Hepatocyte (in vitro differentiated cells): Measurements from ENCODE around the gene CD99L2. TPM values are rescaled to one million over a fixed set of nuclear protein-coding genes. Genes with fewer than 3 reads are reported as not detected.

Experiments used
- DNase-seq: peaks from one replicate; pipeline ENCODE4 v3.0.0-alpha.2; 2016; ENCODE audit warnings: low spot score
- H2AFZ ChIP-seq: fragments of 200-600 bp; sonication (generic); 2 replicates; pipeline ENCODE4 v1.6.0; 2016; ENCODE audit warnings: antibody characterized with exemption, mild to moderate bottlenecking
- H3K27ac ChIP-seq: fragments of 200-600 bp; sonication (generic); 2 replicates; pipeline ENCODE4 v1.5.1; 2016; ENCODE audit warnings: mild to moderate bottlenecking
- H3K27me3 ChIP-seq: fragments of 200-600 bp; sonication (generic); 2 replicates; pipeline ENCODE4 v1.6.1; 2016
- H3K36me3 ChIP-seq: fragments of 200-600 bp; sonication (generic); replicated peaks from 2 replicates; pipeline ENCODE4 v1.5.1; 2016; ENCODE audit warnings: low read depth; ENCODE audit not compliant: insufficient read depth
- H3K4me1 ChIP-seq: fragments of 200-600 bp; sonication (generic); 2 replicates; pipeline ENCODE4 v1.5.1; 2016; ENCODE audit warnings: mild to moderate bottlenecking, moderate library complexity; ENCODE audit not compliant: insufficient read depth
- H3K4me2 ChIP-seq: fragments of 200-600 bp; sonication (generic); 2 replicates; pipeline ENCODE4 v1.6.0; 2016
- H3K4me3 ChIP-seq: fragments of 200-600 bp; sonication (generic); 2 replicates; pipeline ENCODE4 v1.5.1; 2016; ENCODE audit warnings: mild to moderate bottlenecking
- H3K79me2 ChIP-seq: fragments of 200-600 bp; sonication (generic); 2 replicates; pipeline ENCODE4 v1.6.0; 2017; ENCODE audit warnings: mild to moderate bottlenecking
- H3K9me2 ChIP-seq: fragments of 200-600 bp; sonication (generic); replicated peaks from 2 replicates; pipeline ENCODE4 v1.6.0; 2017; ENCODE audit warnings: mild to moderate bottlenecking; ENCODE audit not compliant: insufficient read depth
- H3K9me3 ChIP-seq: fragments of 200-600 bp; sonication (generic); 2 replicates; pipeline ENCODE4 v1.5.1; 2016; ENCODE audit warnings: low read depth, mild to moderate bottlenecking
- H4K20me1 ChIP-seq: fragments of 200-600 bp; sonication (generic); 2 replicates; pipeline ENCODE4 v1.6.0; 2016; ENCODE audit warnings: mild to moderate bottlenecking; ENCODE audit not compliant: insufficient read depth, poor library complexity, severe bottlenecking
- CTCF ChIP-seq: fragments of 200-600 bp; sonication (generic); IDR thresholded peaks from 2 replicates; pipeline ENCODE4 v1.5.1; 2016; ENCODE audit warnings: antibody characterized with exemption, mild to moderate bottlenecking; ENCODE audit not compliant: poor library complexity
- EZH2 ChIP-seq: fragments of 200-600 bp; sonication (generic); IDR thresholded peaks from 2 replicates; pipeline ENCODE4 v1.6.1; 2016; ENCODE audit warnings: antibody characterized with exemption, mild to moderate bottlenecking, borderline replicate concordance
- EZH2phosphoT487 ChIP-seq: fragments of 200-600 bp; sonication (generic); IDR thresholded peaks from one replicate; pipeline ENCODE4 v1.6.1; 2018; ENCODE audit warnings: antibody characterized with exemption, mild to moderate bottlenecking, low read depth, moderate library complexity; ENCODE audit not compliant: unreplicated experiment, severe bottlenecking
- WGBS: methylation state at CpG from one replicate; pipeline ENCODE4 v1.1.6; 2016; ENCODE audit warnings: low lambda C conversion rate; ENCODE audit errors: missing lambda C conversion rate; 5-methylcytosine and 5-hydroxymethylcytosine counted together
- polyA plus RNA-seq: library from polyadenylated mRNA; unstranded; fragments of >200 nt; fragmentation: Nextera tagmentation; extraction: Ambion mirVana; gene quantifications from 2 replicates; pipeline ENCODE4 v1.2.1, GENCODE V29; 2016
- total RNA-seq: library from RNA; depleted of rRNA; stranded (reverse); fragments of >200 nt; gene quantifications from 2 replicates; pipeline ENCODE4 v1.2.3, GENCODE V29; 2014

CD99L2 gene
- total RNA-seq (23.9 and 35.1 TPM in 2 replicates), polyA plus RNA-seq (23.5 and 32.0 TPM in 2 replicates)

GRCh38 chrX:150898343-150899190, at the start of gene CD99L2:
CD99L2 (minus strand) TSS chrX:150898668; CDS start chrX:150898588, 80 bp downstream.
- peak within 1 kb of the TSS; percentile 89 for H2AFZ ChIP-seq
- H3K4me1 ChIP-seq, result peaks cover 3% of the 10 kb centered on the region
- WGBS, result 27% methylated on average over 37 of the region's 95 CpGs
- H3K9me2 ChIP-seq, result no peaks in the 10 kb centered on the region
- TF ChIP-seq EZH2phosphoT487, result no peak
- no peak for TF ChIP-seq CTCF
- no peak for TF ChIP-seq EZH2
- peak within 1 kb of the TSS; percentile 98 for H3K4me2 ChIP-seq
- H3K79me2 ChIP-seq, result peaks cover 10% of the 10 kb centered on the region
- no peaks in the 10 kb centered on the region for H4K20me1 ChIP-seq
- H3K9me3 ChIP-seq, result no peaks in the 10 kb centered on the region
- H3K27me3 ChIP-seq, result no peaks in the 10 kb centered on the region
- H3K36me3 ChIP-seq, result no peaks in the 10 kb centered on the region
- DNase-seq, result peak; percentile 94
- peak within 1 kb of the TSS; percentile 75 for H3K4me3 ChIP-seq
- H3K27ac ChIP-seq, result peak within 1 kb of the TSS; percentile 76

GRCh38 chrX:150944233-150944632, 45.8 kb upstream of the CD99L2 start:
- no peak overlapping the region for H2AFZ ChIP-seq
- no peak overlapping the region for H3K4me3 ChIP-seq
- no peak for DNase-seq
- TF ChIP-seq EZH2phosphoT487 (no peak), CTCF (no peak), EZH2 (no peak)
- H3K36me3 ChIP-seq, result no peaks in the 10 kb centered on the region
- WGBS, result 63% methylated on average over 3 of the region's 3 CpGs
- H3K79me2 ChIP-seq, result no peaks in the 10 kb centered on the region
- no peaks in the 10 kb centered on the region for H4K20me1 ChIP-seq
- H3K4me2 ChIP-seq, result no peak overlapping the region
- no peaks in the 10 kb centered on the region for H3K27me3 ChIP-seq
- H3K27ac ChIP-seq, result no peak overlapping the region
- no peaks in the 10 kb centered on the region for H3K9me3 ChIP-seq
- no peaks in the 10 kb centered on the region for H3K4me1 ChIP-seq
- H3K9me2 ChIP-seq, result no peaks in the 10 kb centered on the region

- no peaks in the 10 kb centered on the region for H3K4me1 ChIP-seq
- TF ChIP-seq EZH2phosphoT487 (no peak), EZH2 (no peak), CTCF (no peak)
- no peak overlapping the region for H3K27ac ChIP-seq
- H2AFZ ChIP-seq, result no peak overlapping the region
- no peaks in the 10 kb centered on the region for H3K9me2 ChIP-seq
- 80% methylated on average over 9 of the region's 9 CpGs for WGBS
- H3K79me2 ChIP-seq, result no peaks in the 10 kb centered on the region
- no peaks in the 10 kb centered on the region for H3K36me3 ChIP-seq
- no peaks in the 10 kb centered on the region for H4K20me1 ChIP-seq
- H3K27me3 ChIP-seq, result no peaks in the 10 kb centered on the region
- no peaks in the 10 kb centered on the region for H3K9me3 ChIP-seq
- no peak for DNase-seq
- H3K4me2 ChIP-seq, result no peak overlapping the region
- H3K4me3 ChIP-seq, result no peak overlapping the region
Observed at GRCh38 chrX:150942942-150943594, 44.6 kb upstream of the CD99L2 start.
